Upper lobe of right lung (tissue), 1 donor: ENCODE results near the gene DQX1. TPM values are rescaled to one million over a fixed set of nuclear protein-coding genes. Genes with fewer than 3 reads are reported as not detected.

Source experiments
- ATAC-seq: fragments of 200-7000 bp; cut with Tn5 transposase; one replicate; pipeline ENCODE4 v1.9.1; 2020; ENCODE audit warnings: mild to moderate bottlenecking, moderate library complexity
- DNase-seq: peaks from one replicate; pipeline ENCODE4 v3.0.0-alpha.2; 2020
- H3K27ac ChIP-seq: fragments of 200-600 bp; one replicate; pipeline ENCODE4 v1.8.0; 2022
- H3K27me3 ChIP-seq: fragments of 200-600 bp; one replicate; pipeline ENCODE4 v1.8.0; 2022; ENCODE audit warnings: mild to moderate bottlenecking
- H3K36me3 ChIP-seq: fragments of 200-600 bp; one replicate; pipeline ENCODE4 v1.8.0; 2022
- H3K4me1 ChIP-seq: fragments of 200-600 bp; one replicate; pipeline ENCODE4 v1.8.0; 2022
- H3K4me3 ChIP-seq: fragments of 200-600 bp; one replicate; pipeline ENCODE4 v1.8.0; 2022; ENCODE audit warnings: mild to moderate bottlenecking
- H3K9me3 ChIP-seq: fragments of 200-600 bp; one replicate; pipeline ENCODE4 v1.8.0; 2022
- CTCF ChIP-seq: fragments of 200-600 bp; IDR thresholded peaks from one replicate; pipeline ENCODE4 v1.8.0; 2022; ENCODE audit warnings: antibody characterized with exemption
- intact Hi-C: fragments of 100-400 bp; cut with DNase I; formaldehyde crosslinking; loops from one replicate; pipeline ENCODE4 v1.11.0; 2022
- total RNA-seq: library from RNA; stranded (reverse); fragmentation: NEBNext Ultra II Directional; extraction: Animal tissue kit (Norgen Biotek cat#: 25700); gene quantifications from one replicate; pipeline ENCODE4 v1.2.1, GENCODE V29; 2021
- donor health status: DM: no; HTN: yes; CAD: no; lungs with severe emphysema.

The DQX1 gene
- total RNA-seq, 1 donor from 2014 or later = not detected

- no peak for DNase-seq
Observed at GRCh38 chr2:74552914-74553811, 27.1 kb upstream of the DQX1 start.

GRCh38 chr2:74551942-74552913, 26.2 kb upstream of the DQX1 start:
- Histone ChIP-seq H3K27me3 (no peaks in the 10 kb centered on the region), H3K4me3 (no peak overlapping the region), H3K9me3 (no peaks in the 10 kb centered on the region), H3K4me1 (peaks cover 19% of the 10 kb centered on the region), H3K27ac (no peak overlapping the region), H3K36me3 (no peaks in the 10 kb centered on the region)
- no peak for ATAC-seq
- no peak for DNase-seq
- intact Hi-C loops = no loop called here
- TF ChIP-seq CTCF = no peak

More at GRCh38 chr2:74552914-74553811, 27.1 kb upstream of the DQX1 start:
- H3K9me3 ChIP-seq = no peaks in the 10 kb centered on the region
- H3K27ac ChIP-seq = no peak overlapping the region
- TF ChIP-seq CTCF = no peak
- peak overlapping the region; percentile 88 for H3K4me3 ChIP-seq
- H3K36me3 ChIP-seq = no peaks in the 10 kb centered on the region
- intact Hi-C loops = no loop called here
- peaks cover 19% of the 10 kb centered on the region for H3K4me1 ChIP-seq
- H3K27me3 ChIP-seq = no peaks in the 10 kb centered on the region
- no peak for ATAC-seq

GRCh38 chr2:74551530-74551929, 25.5 kb upstream of the DQX1 start:
- ATAC-seq = no peak
- H3K4me3 ChIP-seq = no peak overlapping the region
- DNase-seq = no peak
- no peaks in the 10 kb centered on the region for H3K9me3 ChIP-seq
- H3K27ac ChIP-seq = no peak overlapping the region
- H3K4me1 ChIP-seq = peaks cover 19% of the 10 kb centered on the region
- H3K36me3 ChIP-seq = no peaks in the 10 kb centered on the region
- intact Hi-C loops = no loop called here
- H3K27me3 ChIP-seq = no peaks in the 10 kb centered on the region
- TF ChIP-seq CTCF = no peak

GRCh38 chr2:74550231-74550630, 24.2 kb upstream of the DQX1 start:
- Histone ChIP-seq H3K27ac (no peak overlapping the region), H3K27me3 (no peaks in the 10 kb centered on the region), H3K36me3 (no peaks in the 10 kb centered on the region), H3K9me3 (no peaks in the 10 kb centered on the region), H3K4me1 (peaks cover 19% of the 10 kb centered on the region), H3K4me3 (no peak overlapping the region)
- DNase-seq (no peak), ATAC-seq (no peak)
- intact Hi-C loops = no loop called here
- no peak for TF ChIP-seq CTCF

- no peak for TF ChIP-seq CTCF
- ATAC-seq = peak; percentile 92
- no peaks in the 10 kb centered on the region for H3K36me3 ChIP-seq
- no peaks in the 10 kb centered on the region for H3K9me3 ChIP-seq
- no peaks in the 10 kb centered on the region for H3K27me3 ChIP-seq
- H3K4me3 ChIP-seq = peak overlapping the region; percentile 73
- intact Hi-C loops = no loop called here
- peaks cover 19% of the 10 kb centered on the region for H3K4me1 ChIP-seq
- peak; percentile 88 for DNase-seq
- H3K27ac ChIP-seq = peak overlapping the region; percentile 78
Observed at GRCh38 chr2:74548900-74549826, 23.1 kb upstream of the DQX1 start.
